AML-193 (cell line): ENCODE measurements around the gene NHEJ1.

Experiments used
- DNase-seq, 2 experiments: peaks; one replicate each; lab custom pipeline; 2025; lab: John Stamatoyannopoulos, UW

NHEJ1 gene

DNA sequence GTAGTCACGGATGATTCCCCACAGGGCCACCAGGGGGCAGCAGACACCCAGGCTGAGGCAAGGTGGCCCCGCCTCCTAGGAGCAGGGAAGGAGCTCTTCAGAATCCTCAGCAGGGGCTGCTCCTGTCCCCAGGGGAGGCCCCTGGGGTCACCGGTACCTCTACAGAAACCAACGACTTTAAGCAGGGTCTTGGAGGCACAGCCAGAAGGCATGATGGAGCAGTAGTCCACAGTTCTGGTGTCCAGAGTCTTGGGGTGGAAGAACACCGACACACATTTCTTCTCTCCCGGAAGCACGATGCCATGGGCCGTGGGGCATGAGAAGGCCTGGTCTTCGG is 130.8 kb downstream of the NHEJ1 start:
- peak; percentile 54 to 56 for DNase-seq

DNA sequence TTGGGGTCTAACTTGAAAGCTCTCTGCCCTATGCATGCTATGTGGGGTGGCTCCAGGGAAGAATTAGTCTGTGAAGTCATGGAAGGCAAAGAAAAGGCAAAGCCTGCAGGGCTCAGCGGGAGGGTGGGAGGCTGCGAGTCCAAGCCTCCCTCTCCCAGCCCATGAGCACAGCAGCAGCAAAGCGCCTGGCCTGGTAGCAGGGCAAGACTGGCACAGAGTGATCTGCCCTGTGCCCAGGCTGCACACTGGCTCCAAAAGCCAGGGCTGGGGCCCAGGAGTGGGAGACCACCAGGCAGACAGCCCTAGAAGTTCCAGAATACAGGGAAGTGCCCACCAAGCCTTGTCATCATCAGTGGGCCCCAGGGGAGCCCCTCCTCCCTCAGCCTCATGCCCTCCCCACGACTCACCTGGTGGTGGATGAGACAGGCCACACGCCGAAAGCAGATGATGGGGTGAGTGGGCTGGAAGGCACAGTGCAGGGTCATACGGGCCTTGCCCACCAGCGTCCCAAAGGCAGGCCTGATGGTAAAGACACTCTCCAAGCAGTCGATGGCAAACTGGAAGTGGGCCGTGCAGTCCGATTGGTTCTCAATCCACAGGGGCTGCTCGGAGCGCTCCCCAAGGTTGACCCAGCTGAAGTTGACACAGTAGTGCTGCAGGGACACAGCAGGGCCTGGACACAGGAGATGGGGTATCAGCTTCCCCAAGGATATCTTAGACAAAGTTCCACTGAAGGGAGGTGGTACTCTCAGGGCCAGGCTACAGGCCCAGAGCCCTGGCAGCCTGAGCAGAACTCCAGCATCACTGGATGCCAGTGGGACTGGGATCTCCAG is 131.4 kb downstream of the NHEJ1 start:
- no peak for DNase-seq

DNA sequence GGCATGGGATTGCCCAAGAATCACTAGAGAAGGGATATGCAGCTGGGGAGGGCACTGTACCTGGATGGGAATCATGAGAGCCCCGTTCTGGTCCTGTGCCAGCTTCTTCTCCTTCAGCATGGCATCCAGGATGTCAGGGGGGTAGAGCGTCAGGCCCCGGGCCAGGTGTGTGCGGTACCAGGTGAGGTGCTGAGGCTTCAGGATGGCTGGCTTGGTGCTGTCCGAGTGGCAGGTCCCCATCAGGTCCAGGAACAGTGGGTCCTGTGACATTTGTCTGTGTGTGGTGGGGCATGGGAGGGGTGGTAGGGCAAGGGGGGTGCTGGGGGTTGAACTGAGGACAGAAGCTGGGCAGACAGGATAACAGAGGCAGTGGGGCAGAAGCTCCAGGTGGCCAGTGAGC is 132.5 kb downstream of the NHEJ1 start:
- DNase-seq, result no peak

DNA sequence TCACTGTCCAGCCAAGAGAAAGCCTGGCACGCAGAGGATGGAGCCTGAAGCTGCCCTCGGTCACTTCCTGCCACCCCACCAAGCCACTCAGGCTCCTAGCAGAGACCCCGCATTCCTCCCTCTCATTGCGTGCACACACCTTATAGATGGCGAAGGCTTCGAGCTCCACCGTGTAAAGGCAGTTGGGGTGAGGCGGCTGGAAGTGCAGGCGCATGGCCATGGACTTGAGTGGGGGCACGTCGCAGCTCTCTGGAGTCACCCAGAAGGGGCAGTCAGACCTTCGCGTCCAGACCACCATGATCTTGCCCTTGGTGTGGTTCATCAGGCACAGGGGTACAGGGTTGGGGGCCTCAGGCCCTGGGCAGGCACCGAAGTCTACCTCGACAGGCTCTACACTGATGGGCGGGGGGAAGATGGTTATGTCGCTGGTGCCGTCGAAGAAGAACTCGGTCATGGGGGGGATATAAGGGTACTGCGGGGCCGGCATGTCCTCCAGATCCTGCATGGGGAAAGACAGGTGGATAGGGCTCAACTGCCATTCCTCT is 133.0 kb downstream of the NHEJ1 start:
- DNase-seq, result no peak

DNA sequence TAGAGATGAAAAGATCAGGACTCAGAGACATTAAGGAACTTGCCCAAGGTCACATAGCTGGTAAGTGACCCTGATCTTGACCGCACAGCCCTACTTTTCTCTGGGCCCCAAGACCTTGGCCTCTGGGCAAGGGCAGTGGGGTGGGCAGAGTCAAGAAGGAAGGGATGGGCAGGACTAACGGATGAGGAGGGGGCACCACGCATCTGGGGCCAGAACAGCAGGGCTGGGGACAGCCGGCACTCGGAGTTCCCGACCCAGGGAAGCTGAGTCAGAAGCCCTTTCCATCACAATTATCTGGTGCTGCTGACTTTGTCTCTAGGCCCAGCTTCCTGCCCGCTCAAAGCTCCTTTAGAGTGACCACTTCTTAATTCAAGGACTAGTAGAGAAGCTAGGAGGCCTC is 133.7 kb downstream of the NHEJ1 start:
- no peak for DNase-seq

DNA sequence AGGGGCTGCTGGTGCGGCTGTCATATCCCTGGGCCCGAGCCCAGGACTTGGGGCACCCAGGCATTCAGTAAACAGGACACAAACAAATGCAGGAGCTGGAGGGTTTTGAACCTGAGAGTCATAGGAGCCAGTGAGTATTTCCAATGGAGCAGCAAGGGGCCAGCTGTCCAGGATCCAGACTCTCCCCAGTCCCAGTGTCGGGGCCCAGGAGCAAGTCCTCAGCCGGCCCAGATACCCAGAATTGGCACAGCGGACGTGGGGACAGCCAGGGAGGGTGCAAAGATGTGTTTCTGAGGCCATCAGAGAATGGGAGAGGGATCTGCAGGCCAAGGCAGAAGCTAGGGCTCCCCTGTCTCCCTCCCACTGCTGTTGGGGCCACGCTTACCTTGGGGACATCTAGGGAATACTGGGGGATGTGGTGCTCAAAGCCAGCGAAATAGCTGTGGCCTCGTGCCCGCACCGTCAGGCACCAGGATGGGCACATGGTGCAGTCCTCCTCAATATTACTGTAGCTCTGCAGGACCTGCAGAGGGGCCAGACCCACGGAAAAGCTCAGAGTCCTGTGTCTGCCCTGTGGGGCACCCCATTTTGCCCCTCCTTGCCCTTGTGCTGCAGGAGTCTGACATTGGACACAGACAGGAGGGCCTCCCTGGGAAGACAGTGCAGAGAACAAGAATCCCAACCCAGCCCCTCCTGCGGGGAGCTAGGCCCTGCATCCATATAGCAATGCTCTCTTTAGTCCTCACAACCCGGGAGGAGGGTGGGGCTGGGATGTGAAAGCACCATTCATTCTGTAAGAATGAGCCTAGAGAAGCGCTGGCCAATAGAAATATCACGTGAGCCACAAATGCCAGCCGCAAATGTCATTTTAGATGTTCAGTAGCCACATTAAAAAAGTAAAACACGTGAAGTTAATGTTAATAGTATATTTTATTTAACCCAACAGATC is 134.7 kb downstream of the NHEJ1 start:
- no peak for DNase-seq
